NCI-H2196 treated with DMSO at 0.1 percent for 48 hours (cell line): ENCODE data around the gene FBXO38.

Experiments
- DNase-seq: peaks from one replicate; lab custom pipeline; 2025; ENCODE audit not compliant: unreplicated experiment; lab: John Stamatoyannopoulos, UW

Gene FBXO38

GRCh38 chr5:148381906-148382305 is 1.9 kb upstream of the FBXO38 start:
- DNase-seq: no peak

DNA sequence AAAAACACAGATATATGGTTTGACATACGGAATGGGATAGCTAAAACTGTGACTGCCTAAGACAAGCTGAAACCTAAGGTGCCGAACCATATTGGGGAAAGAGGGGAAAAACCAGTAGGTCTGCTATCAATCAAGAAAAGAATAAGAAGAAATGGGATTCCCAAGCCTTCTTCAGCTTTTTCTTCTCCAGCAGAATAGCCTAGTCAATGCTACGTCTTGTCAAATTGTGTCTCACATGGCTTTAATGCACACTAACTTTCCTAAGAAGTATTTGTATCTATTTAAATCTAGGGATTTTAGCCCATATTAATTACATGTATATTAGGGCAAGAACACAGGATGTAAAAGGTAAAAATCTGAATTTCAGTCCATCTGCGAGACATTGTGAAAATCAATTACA is 797 bp upstream of the FBXO38 start:
- DNase-seq: no peak

DNA sequence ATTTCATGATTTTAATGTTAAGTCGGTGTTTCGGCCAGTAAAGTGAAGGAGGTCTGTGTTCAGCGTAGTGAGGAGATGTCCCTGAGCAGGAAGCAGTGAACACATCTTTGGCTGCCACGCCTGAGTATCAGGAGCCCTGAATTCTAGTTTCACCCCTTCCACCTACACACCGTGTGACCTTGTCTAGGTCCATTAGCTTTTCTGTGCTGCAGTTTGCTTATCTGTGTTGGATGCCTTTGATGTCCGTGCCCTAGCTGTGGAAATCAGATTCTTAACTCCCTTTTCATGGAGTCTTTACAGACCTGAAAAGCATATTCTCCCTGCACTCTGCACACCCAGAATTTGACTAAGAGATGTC is 601 bp downstream of the FBXO38 start:
- no peak for DNase-seq

DNA sequence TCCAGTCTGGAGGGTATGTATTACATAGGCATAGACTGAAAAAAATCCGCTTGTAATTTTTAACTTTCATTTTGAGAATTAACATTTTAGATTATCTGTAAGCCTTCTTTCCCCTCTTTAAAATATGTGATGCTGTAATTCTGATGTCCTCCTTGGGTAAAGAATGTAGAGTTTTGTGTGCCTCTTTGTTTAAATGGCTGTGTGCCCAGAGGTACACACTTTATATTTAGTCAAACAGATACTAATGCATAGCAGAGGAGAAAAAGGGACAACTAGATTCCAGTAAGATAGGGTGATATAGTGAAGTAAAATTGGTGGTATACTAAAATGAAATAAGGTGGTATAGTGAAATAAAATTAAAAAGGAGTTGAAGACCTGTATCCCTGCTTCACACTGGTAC is 1.3 kb downstream of the FBXO38 start:
- DNase-seq: no peak

GRCh38 chr5:148386041-148386440 is 2.3 kb downstream of the FBXO38 start:
- DNase-seq: no peak

GRCh38 chr5:148387325-148387724 is 3.6 kb downstream of the FBXO38 start:
- no peak for DNase-seq

DNA sequence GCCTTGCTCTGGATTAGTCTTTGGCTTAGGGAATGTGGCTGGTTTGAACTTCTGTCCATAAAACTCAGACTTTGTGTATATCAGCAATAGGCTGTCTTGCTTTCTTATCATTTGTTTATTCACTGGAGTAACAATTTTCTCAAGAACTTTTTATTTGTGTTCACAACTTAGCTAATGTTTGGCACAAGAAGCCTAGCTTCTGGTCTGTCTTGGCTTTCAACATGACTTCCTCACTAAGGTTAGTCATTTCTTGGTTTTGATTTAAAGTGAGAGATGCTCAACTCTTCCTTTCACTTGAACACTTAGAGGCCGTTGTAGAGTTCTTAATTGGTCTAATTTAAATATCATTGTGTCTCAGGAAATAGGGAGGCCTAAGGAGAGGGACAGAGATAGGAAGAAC is 4.9 kb downstream of the FBXO38 start:
- DNase-seq: no peak

GRCh38 chr5:148390914-148391313 is 7.2 kb downstream of the FBXO38 start:
- no peak for DNase-seq

GRCh38 chr5:148391422-148391821 is 7.7 kb downstream of the FBXO38 start:
- no peak for DNase-seq

DNA sequence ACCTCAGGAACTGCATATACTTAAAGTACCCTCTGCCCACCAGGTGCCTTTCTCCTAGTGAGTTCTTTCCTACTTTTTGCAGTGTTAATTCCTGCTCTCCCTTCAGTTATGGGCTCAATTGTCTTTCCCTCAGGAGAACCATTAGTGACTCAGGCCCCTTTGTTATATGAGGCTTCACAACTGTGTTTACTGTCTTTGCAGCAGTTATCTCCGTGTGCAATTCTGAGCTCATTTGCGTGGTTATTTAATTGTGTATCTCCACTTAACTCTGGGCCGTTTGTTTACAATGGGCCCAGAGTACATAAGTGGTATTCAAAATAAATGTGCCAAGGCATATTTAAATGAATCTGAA is 9.6 kb downstream of the FBXO38 start:
- peak; percentile 18 for DNase-seq

DNA sequence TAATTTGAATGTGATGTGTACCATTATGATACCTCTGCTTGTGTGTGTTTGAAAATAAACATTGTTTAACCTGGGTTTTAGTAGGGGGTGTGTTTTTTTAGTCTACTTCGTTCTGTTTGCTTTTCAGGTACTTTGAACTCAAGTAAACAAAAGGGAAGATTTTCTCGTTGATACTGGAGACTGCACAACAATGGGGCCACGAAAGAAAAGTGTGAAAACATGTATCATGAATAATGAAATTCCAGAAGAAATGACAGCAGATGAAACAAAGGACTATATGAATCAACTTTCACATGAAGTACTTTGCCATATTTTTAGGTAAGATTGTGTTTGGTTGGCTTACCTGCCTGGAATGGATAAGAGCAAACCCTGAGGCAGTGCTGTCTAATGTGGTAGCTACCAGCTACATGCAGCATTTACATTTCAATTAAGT is 10.8 kb downstream of the FBXO38 start:
- DNase-seq: no peak

- no peak for DNase-seq
Observed at GRCh38 chr5:148395031-148395430, 11.3 kb downstream of the FBXO38 start.

DNA sequence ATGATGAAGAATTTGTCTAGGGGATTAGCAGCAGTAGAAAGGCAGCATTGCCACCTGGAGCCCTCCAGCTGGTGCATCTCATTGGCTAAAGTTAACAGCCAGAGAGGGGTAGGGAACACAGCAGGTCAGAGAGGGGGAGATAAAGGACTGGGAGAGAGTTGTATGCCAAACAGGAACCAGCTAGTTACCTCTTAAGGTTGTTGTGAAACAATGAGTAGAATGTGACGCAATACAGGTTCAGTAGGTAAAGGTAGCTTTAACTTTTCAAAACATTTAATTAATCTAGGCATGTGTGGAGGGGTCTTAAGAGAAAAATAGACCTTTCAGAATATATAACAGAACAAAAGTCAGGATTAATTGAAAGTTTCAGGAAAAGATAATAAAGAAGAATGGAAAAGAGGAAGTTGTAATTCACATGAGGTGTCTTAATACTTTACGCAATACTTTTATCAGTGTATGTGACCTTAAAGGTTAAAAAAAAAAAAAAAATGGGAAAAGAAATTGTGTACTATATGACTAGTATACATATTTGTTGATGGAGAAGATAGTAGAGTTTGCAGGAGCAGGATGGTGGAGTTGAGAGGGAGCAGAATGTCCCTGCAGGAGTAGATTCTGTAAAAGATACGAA is 14.3 kb downstream of the FBXO38 start:
- DNase-seq: no peak

- no peak for DNase-seq
Observed at GRCh38 chr5:148398698-148399121, 15.0 kb downstream of the FBXO38 start.

DNA sequence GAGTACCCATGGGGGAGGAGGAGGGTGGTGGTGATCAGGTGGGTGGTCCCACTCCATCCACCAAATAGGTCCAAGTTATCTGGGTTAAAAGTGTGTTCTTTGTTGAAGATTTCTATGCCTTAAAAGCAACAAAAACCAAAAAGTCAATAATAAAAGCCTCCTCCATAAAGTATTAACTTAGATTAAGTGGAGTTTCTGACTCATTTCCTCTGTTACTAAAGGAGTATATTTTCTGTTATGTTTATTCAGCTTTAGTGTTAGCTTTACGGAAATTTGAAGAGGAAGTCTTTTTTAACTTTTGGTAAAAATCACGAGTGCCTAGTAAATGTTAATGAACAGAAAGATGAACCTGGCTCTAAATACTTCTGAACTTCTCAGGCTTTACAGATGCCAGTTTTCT is 17.8 kb downstream of the FBXO38 start:
- DNase-seq: no peak

GRCh38 chr5:148403344-148403743 is 19.6 kb downstream of the FBXO38 start:
- no peak for DNase-seq

GRCh38 chr5:148406406-148406805 is 22.6 kb downstream of the FBXO38 start:
- DNase-seq: no peak

- DNase-seq: no peak
Observed at GRCh38 chr5:148408092-148408491, 24.3 kb downstream of the FBXO38 start.

DNA sequence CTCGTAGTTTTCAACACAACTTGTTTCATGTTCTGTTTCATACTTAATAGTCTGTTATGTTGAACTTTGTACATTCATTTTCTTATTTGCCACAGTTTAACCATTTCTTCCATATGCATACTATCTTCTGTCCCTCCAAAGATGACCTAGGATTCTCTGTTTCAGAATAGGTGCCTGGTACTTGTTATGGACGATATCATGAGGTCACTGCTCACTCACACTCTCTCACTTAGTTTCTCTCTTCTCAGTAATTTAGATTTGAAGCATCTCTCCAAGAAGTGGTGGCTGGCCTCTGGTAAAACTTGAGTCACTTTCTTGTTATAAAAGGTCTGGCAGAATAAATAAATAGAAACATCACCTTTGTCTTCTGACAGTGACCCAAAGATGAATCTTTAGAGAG is 28.4 kb downstream of the FBXO38 start:
- no peak for DNase-seq

- no peak for DNase-seq
Observed at GRCh38 chr5:148414833-148415232, 31.1 kb downstream of the FBXO38 start.

GRCh38 chr5:148416416-148416815 is 32.7 kb downstream of the FBXO38 start:
- no peak for DNase-seq

GRCh38 chr5:148416921-148417320 is 33.2 kb downstream of the FBXO38 start:
- DNase-seq: no peak

DNA sequence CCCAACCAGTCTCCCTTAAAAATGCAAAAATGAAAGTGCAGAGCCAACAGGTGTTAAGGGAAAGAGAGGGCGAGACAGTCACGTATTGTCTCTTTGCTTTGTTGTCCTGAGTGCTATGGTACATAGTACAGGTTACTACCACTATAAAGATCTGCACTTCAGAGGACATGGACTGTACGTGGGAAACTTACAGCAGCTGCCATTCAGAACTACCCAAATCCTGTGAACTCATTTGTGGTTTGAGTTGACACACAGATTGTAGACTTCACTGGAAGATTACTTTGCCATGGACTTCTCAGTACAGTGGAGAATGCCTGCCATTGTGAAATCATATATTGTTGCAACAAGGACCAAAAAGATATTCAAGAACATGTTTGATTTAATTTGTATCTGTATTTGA is 34.8 kb downstream of the FBXO38 start:
- no peak for DNase-seq

DNA sequence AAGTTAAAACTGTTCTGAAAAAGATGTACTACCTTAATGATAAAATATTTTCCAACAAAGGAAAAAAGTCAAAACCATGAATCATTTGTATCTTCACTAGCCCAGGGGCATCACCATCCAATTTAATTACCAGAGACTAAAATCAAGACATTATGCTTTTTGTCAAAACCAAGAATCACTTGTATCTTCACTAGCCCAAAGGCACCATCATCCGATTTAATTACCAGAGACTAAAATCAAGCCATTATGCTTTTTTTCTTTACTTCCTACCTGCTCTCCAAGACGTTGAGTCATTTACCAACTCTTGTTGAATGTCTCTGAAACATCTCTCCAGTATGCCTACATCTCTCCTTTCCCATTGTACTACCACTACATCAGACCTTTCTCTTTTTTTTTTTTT is 37.9 kb downstream of the FBXO38 start:
- DNase-seq: no peak
